ENCODE results near the gene POMGNT2. TPM values are rescaled to one million over a fixed set of nuclear protein-coding genes. Genes with fewer than 3 reads are reported as not detected.

Gene POMGNT2
- total and polyA plus RNA-seq, 2 of the 8 experiments (the other 6 are each of a cell fraction or from before 2014, with no cell fraction given): 13.6 to 35.7 TPM

- WGBS, 2 experiments (ENCODE audit: extremely low coverage in 1 of 2, insufficient coverage in 1 of 2, insufficient read length in 1 of 2, insufficient replicate concordance in 2 of 2, low coverage in 1 of 2, low lambda C conversion rate in 2 of 2, missing lambda C conversion rate in 1 of 2): 75% methylated on average over 3 of the region's 3 CpGs; no CpG with 5 or more reads in 1 of the 2 experiments
- Histone ChIP-seq H3K23me2 (ENCODE audit: low read depth, low read length) (no peaks in the 10 kb centered on the region), H2BK12ac (ENCODE audit: low read depth, low read length) (no peak overlapping the region)
Observed at GRCh38 chr3:43113671-43114070, 7.8 kb upstream of the POMGNT2 start.

More at GRCh38 chr3:43113671-43114070, 7.8 kb upstream of the POMGNT2 start:
- H3K27me3 ChIP-seq (replicated peaks in 1 of 4; ENCODE audit: control insufficient read depth in 3 of 4, extremely low read depth in 1 of 4, insufficient read depth in 3 of 4, low read length in 3 of 4): no peaks in the 10 kb centered on the region
- H2BK5ac ChIP-seq (ENCODE audit: low read depth, low read length): no peak overlapping the region
- no peak overlapping the region for H4K91ac ChIP-seq (replicated peaks; ENCODE audit: insufficient read length, low read length)
- no peaks in the 10 kb centered on the region for H3K79me1 ChIP-seq (ENCODE audit: low read depth, low read length)
- no peak overlapping the region for H4K8ac ChIP-seq (ENCODE audit: extremely low read depth, insufficient read depth, low read length)
- H3K4me2 ChIP-seq (ENCODE audit: insufficient read depth in 1 of 2, low read depth in 2 of 2, low read length in 2 of 2): no peak overlapping the region
- FAIRE-seq (no peak), DNase-seq (ENCODE audit: low read depth in 1 of 2, low spot score in 2 of 2) (no peak)
- no peak overlapping the region for H3K56ac ChIP-seq (replicated peaks; ENCODE audit: insufficient read length, low read depth, low read length)
- no peak overlapping the region for H3K4ac ChIP-seq (replicated peaks; ENCODE audit: insufficient read length, low read depth, low read length)
- no peak overlapping the region for H2BK15ac ChIP-seq (ENCODE audit: low read length)
- no peaks in the 10 kb centered on the region for H3K79me2 ChIP-seq (ENCODE audit: control insufficient read depth in 1 of 2, insufficient read depth in 2 of 2, low read length in 2 of 2)
- H3K4me1 ChIP-seq (replicated peaks in 1 of 4; ENCODE audit: control insufficient read depth in 3 of 4, insufficient read depth in 4 of 4, low read length in 3 of 4): peaks cover 0 to 4% (median 0%) of the 10 kb centered on the region in 4 experiments; a peak in 1 of 7 replicates
- no peaks in the 10 kb centered on the region for H3K9me3 ChIP-seq (ENCODE audit: insufficient read depth in 2 of 2, low read depth in 1 of 2, low read length in 1 of 2)
- no peak overlapping the region for H3K23ac ChIP-seq (ENCODE audit: insufficient read length)
- H3K9ac ChIP-seq (replicated peaks in 1 of 4; ENCODE audit: extremely low read depth in 1 of 4, low read depth in 3 of 4, low read length in 3 of 4): no peak overlapping the region
- H4K20me1 ChIP-seq (replicated peaks in 1 of 2; ENCODE audit: control insufficient read depth in 1 of 2, insufficient read depth in 2 of 2, low read length in 2 of 2): no peaks in the 10 kb centered on the region
- ChIA-PET POLR2A (ENCODE audit: partially characterized antibody) (no interaction called here), CTCF (ENCODE audit: partially characterized antibody) (interaction anchor here (0.7 to 4.1 kb wide), 7 partner anchors 12 to 159 kb away, joined by 3 to 32 read pairs (median 4); no protein-coding TSS in a partner anchor)
- H3K14ac ChIP-seq (ENCODE audit: insufficient read length): no peak overlapping the region
- H4K5ac ChIP-seq (ENCODE audit: insufficient read length, low read depth, low read length): no peak overlapping the region
- H3K36me3 ChIP-seq (ENCODE audit: control insufficient read depth in 2 of 4, insufficient read depth in 4 of 4, low read length in 3 of 4): no peaks in the 10 kb centered on the region; a peak in 1 of 8 replicates
- H2AK5ac ChIP-seq (ENCODE audit: low read depth, low read length): no peak overlapping the region
- TF ChIP-seq EZH2 (IDR thresholded peaks at IDR 0.05; ENCODE audit: low read depth, low read length, severe bottlenecking) (no peak), PHF8 (conservative IDR thresholded peaks at IDR 0.05; ENCODE audit: low read depth, low read length) (no peak), CREB1 (IDR thresholded peaks at IDR 0.05) (no peak), GABPA (IDR thresholded peaks at IDR 0.05; ENCODE audit: borderline replicate concordance, insufficient read depth, low read length) (no peak), RXRA (IDR thresholded peaks at IDR 0.05; ENCODE audit: insufficient read depth, low read depth, low read length) (no peak), JUN (IDR thresholded peaks at IDR 0.05; ENCODE audit: low read depth, low read length) (no peak), ATF3 (IDR thresholded peaks at IDR 0.05; ENCODE audit: insufficient read depth, low read depth, low read length) (no peak), RFX5 (IDR thresholded peaks at IDR 0.05; ENCODE audit: borderline replicate concordance, low read depth, low read length) (no peak), SIN3A (conservative IDR thresholded peaks at IDR 0.05 in 1 of 2, IDR thresholded peaks at IDR 0.05 in 1 of 2; ENCODE audit: low read depth in 1 of 2, low read length in 2 of 2) (no peak), BACH1 (IDR thresholded peaks at IDR 0.05; ENCODE audit: low read length) (no peak), KDM5A (IDR thresholded peaks at IDR 0.05; ENCODE audit: low read length) (no peak), NRF1 (IDR thresholded peaks at IDR 0.05; ENCODE audit: low read depth, low read length) (no peak), TCF12 (IDR thresholded peaks at IDR 0.05; ENCODE audit: low read depth, low read length) (no peak)
- no peak overlapping the region for H3K18ac ChIP-seq (ENCODE audit: extremely low read depth, low read length)
- H2AFZ ChIP-seq (ENCODE audit: low read length): no peak overlapping the region
- no peak overlapping the region for H2BK120ac ChIP-seq (replicated peaks; ENCODE audit: low read depth, low read length)
- no peak overlapping the region for H3K27ac ChIP-seq (ENCODE audit: low read depth, low read length)
- H2BK20ac ChIP-seq (ENCODE audit: low read length): no peak overlapping the region
- no peak overlapping the region for H3K4me3 ChIP-seq (ENCODE audit: extremely low read depth in 1 of 4, insufficient read depth in 2 of 4, low read depth in 3 of 4, low read length in 4 of 4)
